ENCODE data around the gene CADPS. TPM values are rescaled to one million over a fixed set of nuclear protein-coding genes. Genes with fewer than 3 reads are reported as not detected.

Gene CADPS
- total and polyA plus RNA-seq, 2 of the 4 experiments (the other 2 are of a cell fraction): not detected

GRCh38 chr3:62439176-62439813 lies 435.9 kb downstream of the CADPS start:
- H3K14ac ChIP-seq (replicated peaks; ENCODE audit: low read depth, low read length): no peak overlapping the region
- WGBS, 2 experiments (ENCODE audit: extremely low coverage in 2 of 2, insufficient read length in 1 of 2): 60% methylated on average over 1 of the region's 5 CpGs; no CpG with 5 or more reads in 1 of the 2 experiments
- H3K9me1 ChIP-seq (ENCODE audit: insufficient read depth, low read length): no peaks in the 10 kb centered on the region
- no peak for DNase-seq
- H4K8ac ChIP-seq (ENCODE audit: low read depth in 2 of 2, low read length in 2 of 2): no peak overlapping the region
- H2BK15ac ChIP-seq (ENCODE audit: low read depth, low read length): no peak overlapping the region
- H3K4me1 ChIP-seq (ENCODE audit: control insufficient read depth, insufficient read depth, low read length): no peaks in the 10 kb centered on the region
- dilution Hi-C loops (cut with HindIII; ENCODE audit: low sequenced_read_pairs, unreplicated experiment) (no loop called here), in situ Hi-C loops (cut with MboI; ENCODE audit: low sequenced_read_pairs) (no loop called here), intact Hi-C loops (cut with micrococcal nuclease) (no loop called here)
- H3K9me3 ChIP-seq (ENCODE audit: control insufficient read depth, insufficient read depth, low read length): no peaks in the 10 kb centered on the region
- no peak overlapping the region for H2AK9ac ChIP-seq (replicated peaks; ENCODE audit: low read depth, low read length, poor library complexity)
- H3K4me3 ChIP-seq (ENCODE audit: insufficient read depth, low read depth, low read length): no peak overlapping the region
- H3K27me3 ChIP-seq (ENCODE audit: control insufficient read depth, insufficient read depth, low read length): peaks cover 4% of the 10 kb centered on the region
- ChIA-PET POLR2A (ENCODE audit: unreplicated experiment) (no interaction called here), CTCF (interaction anchor here (0.6 kb wide), 1 partner anchor 121 kb away, joined by 3 read pairs; no protein-coding TSS in a partner anchor)
- TF ChIP-seq CHD1 (IDR thresholded peaks at IDR 0.05; ENCODE audit: low read depth, low read length) (no peak), SMC3 (IDR thresholded peaks at IDR 0.05; ENCODE audit: low read depth, low read length) (no peak), RCOR1 (IDR thresholded peaks at IDR 0.05; ENCODE audit: insufficient replicate concordance, low read length) (no peak), CTCF (conservative IDR thresholded peaks at IDR 0.05; ENCODE audit: low read depth, low read length) (no peak), POLR2A (IDR thresholded peaks at IDR 0.05; ENCODE audit: low read depth, low read length) (no peak), MXI1 (IDR thresholded peaks at IDR 0.05; ENCODE audit: borderline replicate concordance, low read depth, low read length) (no peak), FOS (IDR thresholded peaks at IDR 0.05; ENCODE audit: low read depth, low read length) (no peak), BHLHE40 (IDR thresholded peaks at IDR 0.05; ENCODE audit: low read depth, low read length) (no peak), MAZ (IDR thresholded peaks at IDR 0.05; ENCODE audit: borderline replicate concordance, low read depth, low read length) (no peak), CEBPB (IDR thresholded peaks at IDR 0.05; ENCODE audit: low read depth, low read length) (no peak), NFE2L2 (IDR thresholded peaks at IDR 0.05; ENCODE audit: low read depth, low read length) (no peak), RFX5 (IDR thresholded peaks at IDR 0.05; ENCODE audit: low read depth, low read length) (no peak), RAD21 (IDR thresholded peaks at IDR 0.05; ENCODE audit: low read length) (no peak), MAFK (IDR thresholded peaks at IDR 0.05; ENCODE audit: low read depth, low read length) (no peak)
- TF ChIP-seq, protein P1, sequence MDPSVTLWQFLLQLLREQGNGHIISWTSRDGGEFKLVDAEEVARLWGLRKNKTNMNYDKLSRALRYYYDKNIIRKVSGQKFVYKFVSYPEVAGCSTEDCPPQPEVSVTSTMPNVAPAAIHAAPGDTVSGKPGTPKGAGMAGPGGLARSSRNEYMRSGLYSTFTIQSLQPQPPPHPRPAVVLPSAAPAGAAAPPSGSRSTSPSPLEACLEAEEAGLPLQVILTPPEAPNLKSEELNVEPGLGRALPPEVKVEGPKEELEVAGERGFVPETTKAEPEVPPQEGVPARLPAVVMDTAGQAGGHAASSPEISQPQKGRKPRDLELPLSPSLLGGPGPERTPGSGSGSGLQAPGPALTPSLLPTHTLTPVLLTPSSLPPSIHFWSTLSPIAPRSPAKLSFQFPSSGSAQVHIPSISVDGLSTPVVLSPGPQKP (IDR thresholded peaks at IDR 0.05; ENCODE audit: borderline replicate concordance, low read depth, low read length): no peak
- TF ChIP-seq, protein P2, sequence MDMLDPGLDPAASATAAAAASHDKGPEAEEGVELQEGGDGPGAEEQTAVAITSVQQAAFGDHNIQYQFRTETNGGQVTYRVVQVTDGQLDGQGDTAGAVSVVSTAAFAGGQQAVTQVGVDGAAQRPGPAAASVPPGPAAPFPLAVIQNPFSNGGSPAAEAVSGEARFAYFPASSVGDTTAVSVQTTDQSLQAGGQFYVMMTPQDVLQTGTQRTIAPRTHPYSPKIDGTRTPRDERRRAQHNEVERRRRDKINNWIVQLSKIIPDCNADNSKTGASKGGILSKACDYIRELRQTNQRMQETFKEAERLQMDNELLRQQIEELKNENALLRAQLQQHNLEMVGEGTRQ (IDR thresholded peaks at IDR 0.05; ENCODE audit: low read depth, low read length): no peak
- no peak overlapping the region for H3K27ac ChIP-seq (ENCODE audit: insufficient read depth, low read length)
- H2BK120ac ChIP-seq (ENCODE audit: low read depth, low read length): no peak overlapping the region
- no peak overlapping the region for H2AFZ ChIP-seq (replicated peaks; ENCODE audit: low read length, poor library complexity)
- no peaks in the 10 kb centered on the region for H4K20me1 ChIP-seq (ENCODE audit: insufficient read depth, low read length)
- no peak overlapping the region for H4K5ac ChIP-seq (ENCODE audit: low read depth, low read length)
- H4K91ac ChIP-seq (ENCODE audit: insufficient read depth, low read depth, low read length): no peak overlapping the region
- no peak overlapping the region for H3K4ac ChIP-seq (ENCODE audit: low read depth, low read length)
- no peaks in the 10 kb centered on the region for H3K79me1 ChIP-seq (ENCODE audit: low read depth in 1 of 2, low read length in 2 of 2)
- BruUV-seq (replicated peaks): no TSS peak
- no peak overlapping the region for H3K4me2 ChIP-seq (ENCODE audit: low read depth, low read length)
- no peak overlapping the region for H3K23ac ChIP-seq (ENCODE audit: low read depth, low read length)
- no peak overlapping the region for H3K56ac ChIP-seq (ENCODE audit: extremely low read depth, insufficient read depth, low read length)
- H3K9ac ChIP-seq (ENCODE audit: low read depth, low read length): no peak overlapping the region
- no peaks in the 10 kb centered on the region for H3K36me3 ChIP-seq (ENCODE audit: control insufficient read depth, insufficient read depth, low read length)
- no peak overlapping the region for H2BK5ac ChIP-seq (ENCODE audit: low read depth, low read length, poor library complexity, severe bottlenecking)
- H2BK20ac ChIP-seq (ENCODE audit: low read depth, low read length): no peak overlapping the region
- no peak overlapping the region for H3K18ac ChIP-seq (ENCODE audit: low read depth, low read length)
- no peak for ATAC-seq (ENCODE audit: low read depth)
- no peak overlapping the region for H2AK5ac ChIP-seq (ENCODE audit: low read depth, low read length)
